HG03378 (cell line): ENCODE results near the gene HMCES.
A peak's percentile ranks its signal among the peaks of the same experiment; 100 is the strongest.

Experiments used
- ATAC-seq: cut with Tn5 transposase; IDR thresholded peaks from one replicate; pipeline ENCODE4 v1.9.1; 2021; ENCODE audit warnings: mild to moderate bottlenecking, moderate library complexity; ENCODE audit not compliant: unreplicated experiment

The HMCES gene, protein sequence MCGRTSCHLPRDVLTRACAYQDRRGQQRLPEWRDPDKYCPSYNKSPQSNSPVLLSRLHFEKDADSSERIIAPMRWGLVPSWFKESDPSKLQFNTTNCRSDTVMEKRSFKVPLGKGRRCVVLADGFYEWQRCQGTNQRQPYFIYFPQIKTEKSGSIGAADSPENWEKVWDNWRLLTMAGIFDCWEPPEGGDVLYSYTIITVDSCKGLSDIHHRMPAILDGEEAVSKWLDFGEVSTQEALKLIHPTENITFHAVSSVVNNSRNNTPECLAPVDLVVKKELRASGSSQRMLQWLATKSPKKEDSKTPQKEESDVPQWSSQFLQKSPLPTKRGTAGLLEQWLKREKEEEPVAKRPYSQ

DNA sequence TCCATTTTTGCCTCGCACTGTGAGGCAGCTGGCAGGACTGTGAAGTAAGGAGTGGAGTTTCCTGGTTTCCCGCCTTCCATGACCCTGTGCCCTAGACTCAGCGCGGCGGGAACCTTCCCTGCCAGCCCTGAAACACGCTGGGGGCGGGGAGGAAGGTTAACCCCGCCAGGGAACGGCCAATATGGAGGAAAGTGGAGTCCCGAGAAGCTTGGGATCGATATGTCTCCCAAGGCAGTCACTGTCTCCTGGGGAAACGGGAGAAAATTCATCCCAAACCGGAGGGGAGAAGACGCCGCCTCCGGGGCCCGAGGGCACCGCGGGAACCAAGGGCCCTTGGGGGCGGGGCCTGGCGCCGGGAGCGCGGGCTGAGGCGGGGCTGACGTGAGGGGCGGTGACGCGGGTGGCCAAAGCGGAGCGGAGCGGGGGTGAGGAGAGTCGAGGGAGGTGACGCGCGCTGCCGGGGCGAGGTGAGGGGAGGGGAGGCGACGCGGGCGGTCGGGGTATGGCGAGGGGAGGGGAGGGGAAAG is at the start of gene HMCES:
Gene HMCES, plus strand, starts transcription at position 432 of the 527 bp plus-strand sequence. CDS start 863 bp downstream, outside the sequence.
- ATAC-seq = no peak

DNA sequence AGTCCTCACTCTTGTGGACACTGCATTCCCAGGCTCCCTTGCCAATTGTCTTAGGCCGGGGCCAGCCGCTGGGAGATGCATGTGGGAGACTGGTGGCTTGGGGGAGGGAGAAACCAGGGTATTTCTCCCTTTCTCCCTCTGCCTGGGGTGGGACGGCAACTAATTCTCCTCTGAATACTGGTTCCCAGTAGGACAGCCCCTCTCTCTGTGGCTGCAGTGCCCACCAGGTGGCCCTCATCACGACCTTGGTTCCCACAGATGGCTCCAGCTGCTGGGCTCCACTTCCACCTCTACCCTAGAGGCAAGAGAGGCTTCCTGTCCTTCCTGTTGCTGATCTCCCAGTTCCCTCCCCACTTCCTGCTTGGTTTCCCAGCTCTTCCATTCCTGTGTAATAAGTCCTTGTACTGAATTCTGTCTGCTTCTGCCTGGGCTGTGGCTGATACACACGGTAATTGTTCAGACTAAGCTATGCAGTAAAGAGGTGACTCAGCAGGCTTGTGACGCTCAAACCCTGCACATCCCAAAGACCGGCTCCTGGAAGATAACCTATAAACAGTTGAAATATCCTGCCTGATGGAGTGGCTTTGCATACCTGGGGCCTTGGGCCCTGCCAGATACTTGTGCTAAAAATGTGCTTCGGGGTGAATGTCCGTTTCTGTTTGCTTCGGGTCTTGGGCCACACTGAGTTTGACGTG is 49.6 kb upstream of the HMCES start:
- no peak for ATAC-seq

DNA sequence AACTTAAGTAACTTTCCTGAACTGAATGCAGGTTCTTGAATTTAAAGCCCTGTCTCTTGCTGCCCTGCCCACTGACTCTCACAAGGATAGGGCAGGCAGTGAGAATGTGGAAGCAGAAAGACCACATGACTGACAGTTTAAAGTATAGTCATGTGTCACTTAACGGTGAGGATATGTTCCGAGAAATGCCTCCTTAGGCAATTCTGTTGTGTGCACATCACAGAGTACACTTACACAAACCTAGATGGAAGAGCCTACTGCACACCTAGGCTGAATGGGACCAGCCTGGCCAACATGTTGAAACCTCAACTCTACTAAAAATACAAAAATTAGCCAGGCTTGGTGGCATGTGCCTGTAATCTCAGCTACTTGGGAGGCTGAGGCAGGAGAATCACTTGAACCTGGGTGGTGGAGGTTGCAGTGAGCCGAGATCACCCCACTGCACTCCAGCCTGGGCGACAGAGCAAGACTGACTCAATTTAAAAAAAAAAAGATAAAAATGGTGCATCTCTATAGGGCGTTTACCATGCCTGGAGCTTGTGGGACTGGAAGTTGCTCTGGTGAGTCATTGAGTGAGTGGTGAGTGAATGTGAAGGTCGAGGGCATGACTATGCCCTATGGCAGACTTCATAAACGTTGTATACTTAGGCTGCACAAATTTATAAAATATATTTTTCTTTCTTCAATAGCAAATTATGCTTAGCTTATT is 48.2 kb upstream of the HMCES start:
- ATAC-seq = no peak

DNA sequence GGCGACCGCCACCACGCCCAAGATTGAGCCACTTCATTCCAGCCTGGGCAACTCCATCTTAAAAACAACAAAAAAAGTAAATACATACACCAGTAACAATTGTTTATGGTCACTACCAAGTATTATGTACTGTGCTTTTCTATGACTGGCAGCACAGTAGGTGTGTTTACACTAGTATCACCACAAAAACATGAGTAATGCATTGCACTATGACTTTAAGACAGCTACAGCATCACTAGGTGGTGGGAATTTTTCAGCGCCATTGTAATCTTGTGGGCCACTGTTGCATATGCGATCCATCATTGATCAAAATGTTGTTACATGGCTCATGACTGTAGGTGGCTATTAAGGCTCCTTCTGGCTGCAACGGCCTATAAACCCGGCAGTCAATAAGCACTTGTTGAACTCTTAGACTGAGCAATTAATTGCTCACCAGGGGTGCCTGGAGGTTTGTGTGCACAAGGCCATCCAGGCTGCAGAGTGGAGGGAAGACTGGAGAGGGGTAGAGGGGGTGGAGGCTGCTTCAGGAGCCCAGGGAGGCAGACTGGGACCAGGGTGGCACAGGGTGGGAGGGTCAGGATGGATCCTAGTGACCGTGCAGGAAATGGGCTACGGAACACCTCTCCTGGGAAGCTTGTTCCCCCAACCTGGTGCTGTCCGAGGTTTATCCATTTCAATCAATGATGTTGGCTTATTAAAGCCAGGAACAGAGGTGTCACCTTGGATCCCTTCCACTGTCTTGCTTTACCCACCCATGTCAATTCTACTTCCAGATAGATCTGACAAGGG is 47.1 kb upstream of the HMCES start:
- ATAC-seq = no peak

DNA sequence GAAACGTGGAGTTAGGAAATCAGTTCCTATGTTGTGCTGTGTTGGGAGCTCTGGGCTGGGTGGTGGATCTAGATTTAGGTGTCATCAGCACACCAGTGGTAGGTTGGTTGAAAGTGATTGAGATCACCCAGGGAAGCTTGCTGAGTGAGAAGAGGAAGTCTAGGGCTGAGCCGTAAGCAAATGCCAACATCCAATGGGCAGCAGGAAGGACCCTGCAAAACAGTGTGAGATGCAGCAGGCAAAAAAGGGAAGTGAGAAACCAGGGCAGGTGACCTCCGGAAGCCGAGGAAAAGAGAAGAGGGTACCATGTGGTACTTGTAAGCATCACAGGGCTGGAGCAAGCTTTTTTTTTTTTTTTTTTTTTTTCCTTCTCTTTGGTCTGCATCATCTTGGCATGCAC is 45.1 kb upstream of the HMCES start:
- ATAC-seq = peak; percentile 88

DNA sequence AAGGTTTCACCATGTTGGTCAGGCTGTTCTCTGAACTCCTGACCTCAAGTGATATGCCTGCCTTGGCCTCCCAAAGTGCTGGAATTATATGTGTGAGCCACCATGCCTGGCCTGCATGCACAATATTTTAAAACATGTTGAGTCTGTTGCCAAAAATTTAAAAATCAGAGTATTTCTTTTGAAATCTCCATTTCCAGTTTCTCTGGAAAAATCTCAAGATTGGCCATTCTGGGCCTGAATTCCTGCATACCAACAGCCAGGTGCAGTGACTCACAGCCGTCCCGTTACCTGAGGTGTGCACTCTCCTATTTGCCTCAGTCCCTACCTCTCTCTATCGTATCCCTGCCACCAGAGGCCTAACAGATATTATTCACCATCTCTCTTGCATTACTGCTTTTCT is 44.2 kb upstream of the HMCES start:
- ATAC-seq = no peak

DNA sequence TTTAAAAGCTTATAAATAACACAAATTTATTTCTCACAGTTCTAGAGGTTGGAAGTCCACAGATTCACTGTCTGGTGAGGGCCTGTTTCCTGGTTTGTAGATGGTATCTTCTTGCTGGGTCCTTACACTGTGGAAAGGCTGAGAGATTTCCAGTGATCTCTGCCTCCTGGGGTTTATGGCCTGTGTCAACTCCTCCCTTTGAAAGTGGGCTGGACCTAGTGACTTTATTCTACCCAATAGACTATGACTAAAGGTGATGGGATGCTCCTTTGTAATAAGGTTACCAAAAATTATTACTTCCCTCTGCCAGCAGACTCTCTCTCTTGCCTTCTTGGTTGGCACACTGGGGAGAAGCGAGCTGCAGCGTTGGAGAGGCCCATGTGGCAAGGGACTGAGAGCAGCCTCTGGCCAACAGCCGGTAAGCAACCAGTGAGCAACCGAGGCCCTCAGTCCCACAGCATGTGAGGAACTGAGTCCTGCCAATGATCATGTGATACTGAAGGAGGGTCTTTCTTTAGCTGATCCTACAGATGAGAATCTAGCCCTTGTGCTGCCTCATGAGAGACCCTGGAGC is 43.2 kb upstream of the HMCES start:
- no peak for ATAC-seq

DNA sequence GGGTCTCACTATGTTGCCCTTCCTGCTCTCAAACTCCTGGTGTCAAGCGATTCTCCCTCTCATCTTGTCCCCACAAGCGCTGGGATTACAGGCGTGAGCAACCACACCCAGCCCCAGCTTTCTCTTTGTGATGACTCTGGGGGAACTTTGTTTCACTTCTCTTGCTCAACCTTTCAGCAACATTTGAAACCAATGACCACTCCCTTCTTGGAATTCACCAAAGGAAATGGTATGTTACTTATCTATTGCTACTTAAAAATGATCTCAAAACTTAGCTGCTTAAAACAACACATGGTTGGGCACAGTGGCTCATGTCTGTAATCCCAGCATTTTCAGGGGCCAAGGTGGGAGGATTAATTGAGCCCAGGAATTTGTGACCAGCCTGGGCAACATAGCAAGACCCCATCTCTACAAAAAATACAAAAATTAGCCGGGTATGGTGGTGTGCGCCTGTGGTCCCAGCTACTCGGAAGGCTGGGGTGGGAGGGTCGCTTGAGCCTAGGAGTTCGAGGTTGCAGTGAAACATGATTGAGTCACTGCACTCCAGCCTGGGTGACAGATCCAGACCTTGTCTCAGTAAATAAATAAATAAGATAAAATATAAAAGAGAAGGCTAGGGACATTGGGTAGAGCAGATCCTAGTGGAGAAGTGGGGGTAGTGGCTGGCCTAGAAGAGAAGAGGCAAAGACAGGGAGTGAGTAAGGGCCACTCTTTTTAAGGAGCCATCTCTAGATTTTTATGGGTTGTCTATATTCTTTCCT is 39.5 kb upstream of the HMCES start:
- ATAC-seq = no peak

DNA sequence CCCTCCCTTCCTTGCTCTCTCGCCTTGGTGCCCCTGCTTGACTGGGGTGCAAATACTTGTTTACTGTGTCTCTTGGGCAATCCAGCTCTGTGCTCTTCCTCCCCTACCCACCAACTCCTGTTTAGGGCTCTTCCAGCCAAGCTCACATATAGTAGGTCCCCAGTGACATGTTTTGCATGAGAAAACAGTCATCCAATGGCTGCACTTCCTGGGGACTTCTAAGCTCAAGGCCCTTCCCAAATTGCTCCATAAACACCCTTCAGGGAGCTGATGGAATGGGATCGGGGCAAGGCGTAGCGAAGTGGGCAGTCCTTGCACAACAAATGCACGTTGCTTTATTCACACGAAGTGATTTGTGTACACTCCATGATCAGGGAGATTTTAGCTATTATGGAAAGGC is 38.7 kb upstream of the HMCES start:
- ATAC-seq = no peak

DNA sequence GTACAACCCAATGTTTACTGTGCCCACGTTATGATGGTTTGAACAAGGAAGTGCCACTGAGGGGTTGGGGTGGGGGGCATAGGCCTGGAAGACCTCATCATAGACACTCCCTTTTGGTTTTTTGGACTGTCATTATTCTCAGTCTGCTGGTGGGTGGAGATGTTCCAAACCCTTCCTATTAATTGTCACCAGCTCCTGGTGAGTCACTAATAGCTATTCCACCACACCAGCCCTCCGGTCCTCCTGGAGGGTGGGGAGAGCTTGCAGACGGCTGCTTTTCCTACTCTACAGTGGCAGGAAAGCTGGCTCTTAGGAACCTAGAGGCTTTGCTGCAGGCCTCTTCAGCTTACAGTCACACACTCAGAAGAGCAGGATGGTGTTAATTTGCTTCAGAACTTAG is 38.2 kb upstream of the HMCES start:
- ATAC-seq = no peak

DNA sequence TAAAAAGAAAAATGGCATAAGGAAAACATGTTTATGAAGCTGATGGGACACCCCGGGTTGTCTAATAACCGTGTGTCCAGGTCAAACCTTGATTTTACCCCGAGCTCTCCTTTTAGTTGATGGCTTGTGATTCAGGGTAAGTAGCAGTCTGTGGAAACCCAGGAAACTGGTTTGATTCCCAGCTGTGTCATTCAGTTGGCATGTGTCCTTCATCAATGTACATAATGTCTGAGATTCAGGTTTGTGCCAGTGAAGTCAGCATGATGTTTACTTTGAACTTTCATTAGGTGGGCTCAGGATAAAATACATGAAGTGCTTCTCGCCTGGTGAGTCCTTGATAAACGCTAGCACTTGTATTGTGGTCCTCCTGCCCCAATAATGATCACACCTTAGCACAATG is 33.5 kb upstream of the HMCES start:
- no peak for ATAC-seq

DNA sequence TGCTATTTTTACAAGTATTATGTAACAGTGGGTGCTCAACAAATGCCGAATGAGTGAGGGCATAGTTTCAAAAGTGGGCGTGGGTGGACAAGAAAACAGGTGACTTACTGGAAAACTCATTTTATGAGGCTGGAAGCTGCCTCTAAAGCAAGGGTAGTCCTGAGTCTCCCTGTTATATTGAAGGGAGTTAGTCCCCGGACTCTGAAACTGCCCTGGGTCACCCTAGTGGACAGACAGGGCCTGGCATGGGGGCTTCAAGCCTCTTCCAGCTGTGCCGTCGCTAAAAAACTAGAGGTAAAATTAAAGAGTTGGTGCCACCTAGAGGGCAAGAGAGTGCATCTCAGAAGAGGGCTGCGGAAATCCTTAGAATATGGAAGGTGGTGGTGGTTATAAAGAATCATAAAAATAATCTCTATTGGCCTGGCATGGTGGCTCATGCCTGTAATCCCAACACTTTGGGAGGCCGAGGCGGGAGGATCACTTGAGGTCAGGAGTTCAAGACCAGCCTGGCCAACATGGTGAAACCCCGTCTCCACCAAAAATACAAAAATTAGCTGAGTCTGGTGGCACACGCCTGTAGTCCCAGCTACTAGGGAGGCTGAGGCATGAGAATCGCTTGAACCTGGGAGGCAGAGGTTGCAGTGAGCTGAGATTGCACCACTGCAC is 32.9 kb upstream of the HMCES start:
- ATAC-seq = peak; percentile 64

DNA sequence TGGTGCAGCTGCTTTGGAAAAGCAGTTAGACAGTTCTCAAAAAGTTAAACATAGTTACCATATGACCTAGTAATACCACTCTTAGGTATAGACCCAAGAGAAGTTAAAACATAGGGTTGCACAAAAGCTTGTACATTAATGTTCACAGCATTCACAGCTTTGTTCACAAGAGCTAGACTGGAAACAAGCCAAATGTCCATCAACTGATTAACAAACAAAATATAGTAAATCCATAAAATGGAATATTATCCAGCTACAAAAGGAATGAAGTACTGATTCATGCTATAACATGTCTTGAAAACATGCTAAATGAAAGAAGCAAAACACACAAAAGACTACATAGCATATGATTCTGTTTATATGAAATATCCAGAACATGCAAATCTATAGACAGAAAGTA is 32.0 kb upstream of the HMCES start:
- ATAC-seq = no peak

DNA sequence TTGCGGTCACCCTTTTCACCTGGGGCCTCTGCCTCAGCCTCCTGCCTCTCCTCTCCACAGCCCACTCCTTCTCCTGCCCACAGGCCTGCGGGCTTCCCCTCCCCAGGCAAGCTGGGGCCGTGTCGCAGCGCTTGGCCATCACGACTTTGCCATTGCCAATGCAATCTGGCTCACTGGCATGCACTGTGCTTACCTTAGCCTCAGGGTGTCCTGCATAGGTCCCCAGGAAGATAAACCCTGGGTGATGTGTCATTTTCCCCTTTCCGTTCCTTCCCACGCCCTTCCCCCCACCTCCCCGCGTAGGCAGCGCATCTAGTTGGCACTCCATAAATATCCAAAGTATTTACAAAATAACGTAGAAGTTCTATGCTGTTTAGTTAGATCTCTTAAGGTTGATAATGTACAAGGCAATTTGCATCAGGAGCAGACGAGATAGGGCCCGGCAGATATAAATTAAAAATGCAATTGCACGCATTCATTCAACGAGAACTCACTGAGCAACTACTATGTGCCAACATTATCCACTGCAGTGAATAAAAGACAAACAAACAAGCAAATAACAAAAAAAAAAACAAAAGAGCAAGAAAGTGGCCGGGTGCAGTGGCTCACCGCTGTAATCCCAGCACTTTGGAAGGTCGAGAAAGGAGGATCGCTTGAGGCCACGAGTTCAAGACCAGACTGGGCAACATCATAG is 30.2 kb upstream of the HMCES start:
- no peak for ATAC-seq

DNA sequence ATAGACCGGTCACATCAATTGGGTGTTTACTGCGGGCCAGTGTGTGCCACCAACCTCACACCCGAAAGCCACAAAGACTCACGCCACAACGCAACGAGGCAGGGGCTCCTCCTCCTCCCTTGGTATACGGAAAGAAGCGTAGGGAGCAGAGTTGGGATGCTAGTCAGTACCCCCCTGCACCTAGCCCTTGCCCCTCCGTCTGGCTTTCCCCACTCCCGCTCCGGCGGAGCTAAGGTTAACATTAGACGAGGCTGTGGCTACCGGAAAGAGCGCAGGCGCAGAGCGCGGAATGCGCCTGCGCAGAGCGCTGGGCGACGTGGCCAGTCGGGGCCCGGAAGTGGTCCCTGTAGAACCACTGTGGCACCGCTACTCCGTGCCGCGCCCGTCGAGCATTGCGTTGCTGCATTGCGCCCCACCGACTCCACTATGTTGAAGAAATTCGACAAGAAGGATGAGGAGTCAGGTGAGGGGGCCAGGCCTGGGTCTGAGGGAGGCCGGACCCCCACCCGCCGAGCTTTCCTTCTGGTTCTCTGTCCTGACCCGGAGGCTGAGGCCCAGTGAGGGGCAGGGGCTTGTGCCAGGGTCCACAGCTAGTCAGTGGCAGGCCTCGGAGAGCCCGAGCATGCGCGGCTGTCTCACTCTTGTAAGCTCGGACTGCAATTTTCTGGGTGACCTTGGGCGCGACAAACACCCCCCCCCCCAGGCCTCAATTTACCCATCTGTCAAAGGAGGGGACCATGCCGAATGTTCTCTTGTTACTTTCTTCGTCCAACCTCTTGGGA is 29.2 kb upstream of the HMCES start, which contains the start of gene COPG1:
Gene COPG1, plus strand, starts transcription at position 323 of the 782 bp plus-strand sequence. Its CDS starts 104 bp downstream, at position 427.
- ATAC-seq = peak; percentile 58

DNA sequence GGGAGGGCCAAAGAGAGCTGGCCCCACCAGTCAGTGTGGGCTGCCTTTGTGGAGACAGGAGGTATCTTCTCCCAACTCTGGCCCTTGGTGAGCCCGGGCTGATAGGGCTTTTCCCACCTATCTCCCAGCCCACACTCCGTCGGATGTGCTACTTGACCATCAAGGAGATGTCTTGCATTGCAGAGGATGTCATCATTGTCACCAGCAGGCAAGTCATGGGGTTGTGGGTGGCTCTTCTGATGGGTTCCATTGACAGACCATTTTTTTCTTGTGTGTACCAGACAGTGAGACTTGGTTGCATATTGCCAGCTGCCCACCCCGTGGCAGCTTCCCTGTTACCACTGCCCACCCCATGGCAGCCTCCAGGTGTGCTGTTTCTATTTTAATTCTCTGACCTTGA is 25.9 kb upstream of the HMCES start:
- ATAC-seq = no peak

DNA sequence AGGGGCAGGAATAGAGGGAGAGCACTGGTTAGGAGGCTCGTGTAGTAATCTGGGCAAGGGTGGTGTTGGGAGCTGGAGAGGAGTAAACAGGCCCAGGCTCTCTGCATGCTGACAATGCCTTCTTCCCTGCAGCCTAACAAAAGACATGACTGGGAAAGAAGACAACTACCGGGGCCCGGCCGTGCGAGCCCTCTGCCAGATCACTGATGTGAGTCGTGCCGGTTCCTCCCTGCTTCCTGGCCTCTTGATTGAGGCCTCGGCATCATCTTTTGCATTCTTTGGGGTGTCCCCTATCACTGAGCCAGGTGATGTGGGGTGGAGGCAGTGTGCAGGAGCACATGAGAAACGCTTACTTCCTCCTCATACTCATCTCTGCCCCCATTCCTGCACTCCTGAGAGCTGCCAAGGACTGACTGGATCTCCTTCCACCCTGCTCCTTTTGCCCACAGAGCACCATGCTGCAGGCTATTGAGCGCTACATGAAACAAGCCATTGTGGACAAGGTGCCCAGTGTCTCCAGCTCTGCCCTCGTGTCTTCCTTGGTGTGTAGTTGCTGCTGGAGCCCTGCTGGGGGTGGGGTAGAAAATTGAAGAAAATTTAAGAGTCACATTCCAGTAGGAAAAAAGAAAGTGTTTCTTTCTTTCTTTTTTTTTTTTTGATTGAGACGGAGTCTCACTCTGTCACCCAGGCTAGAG is 24.0 kb upstream of the HMCES start:
- no peak for ATAC-seq
